Transverse colon (tissue), 3 donors: ENCODE data around the gene C6orf120.

ENCODE experiments used
- EP300 ChIP-seq: sonication (generic); formaldehyde crosslinking; IDR thresholded peaks from one replicate; pipeline ENCODE4 v1.6.1; 2017; ENCODE audit warnings: antibody characterized with exemption, low read depth
- POLR2A ChIP-seq: fragments of 450-650 bp; IDR thresholded peaks from one replicate; pipeline ENCODE4 v1.6.1; 2016; ENCODE audit warnings: antibody characterized with exemption, mild to moderate bottlenecking, moderate library complexity
- TF ChIP-seq, protein P1 (sequence below), 5 experiments: fragments of 200-600 bp in 3 of 5; fragments of 450-650 bp in 2 of 5; sonication (generic) in 3 of 5; IDR thresholded peaks; 1 replicate in 2 of 5; 2 replicates in 3 of 5; pipeline ENCODE4 v1.5.1; 2016 to 2017; ENCODE audit warnings: antibody characterized with exemption in 5 of 5, inconsistent platforms in 3 of 5, mild to moderate bottlenecking in 2 of 5, moderate library complexity in 1 of 5

DNA sequence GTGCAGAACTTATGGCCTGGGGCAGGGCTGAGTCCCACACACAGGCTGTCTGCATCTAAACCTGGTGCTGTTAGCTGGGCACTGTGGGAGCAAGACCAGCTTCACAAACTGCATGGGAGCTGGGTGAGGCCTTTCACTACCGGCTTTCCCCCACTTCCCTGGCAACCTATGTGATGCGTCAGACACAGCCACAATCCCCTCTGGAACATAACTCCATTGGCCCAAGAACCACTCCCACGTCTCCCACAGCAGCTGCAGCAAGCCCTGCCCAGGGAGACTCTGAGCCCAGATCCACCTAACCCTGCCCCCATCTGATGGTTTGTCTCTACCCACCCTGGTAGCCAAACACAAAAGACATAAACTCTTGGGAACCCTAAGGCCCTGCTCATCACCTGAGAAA, 9.4 kb upstream of the C6orf120 start:
- TF ChIP-seq POLR2A (no peak), EP300 (no peak)
- TF ChIP-seq, protein P1, sequence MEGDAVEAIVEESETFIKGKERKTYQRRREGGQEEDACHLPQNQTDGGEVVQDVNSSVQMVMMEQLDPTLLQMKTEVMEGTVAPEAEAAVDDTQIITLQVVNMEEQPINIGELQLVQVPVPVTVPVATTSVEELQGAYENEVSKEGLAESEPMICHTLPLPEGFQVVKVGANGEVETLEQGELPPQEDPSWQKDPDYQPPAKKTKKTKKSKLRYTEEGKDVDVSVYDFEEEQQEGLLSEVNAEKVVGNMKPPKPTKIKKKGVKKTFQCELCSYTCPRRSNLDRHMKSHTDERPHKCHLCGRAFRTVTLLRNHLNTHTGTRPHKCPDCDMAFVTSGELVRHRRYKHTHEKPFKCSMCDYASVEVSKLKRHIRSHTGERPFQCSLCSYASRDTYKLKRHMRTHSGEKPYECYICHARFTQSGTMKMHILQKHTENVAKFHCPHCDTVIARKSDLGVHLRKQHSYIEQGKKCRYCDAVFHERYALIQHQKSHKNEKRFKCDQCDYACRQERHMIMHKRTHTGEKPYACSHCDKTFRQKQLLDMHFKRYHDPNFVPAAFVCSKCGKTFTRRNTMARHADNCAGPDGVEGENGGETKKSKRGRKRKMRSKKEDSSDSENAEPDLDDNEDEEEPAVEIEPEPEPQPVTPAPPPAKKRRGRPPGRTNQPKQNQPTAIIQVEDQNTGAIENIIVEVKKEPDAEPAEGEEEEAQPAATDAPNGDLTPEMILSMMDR (IDR thresholded peaks at IDR 0.05): no peak
